AG10803 (cell line): Measurements from ENCODE around the gene OR5M11.

Source experiments
- DNase-seq: peaks from one replicate; pipeline ENCODE4 v3.0.0; 2010; ENCODE audit warnings: low read depth
- H3K4me3 ChIP-seq: 2 replicates; pipeline ENCODE4 v1.5.1; 2011; ENCODE audit warnings: mild to moderate bottlenecking, low read length, control low read depth
- TF ChIP-seq, protein P1 (sequence below): conservative IDR thresholded peaks from 2 replicates; pipeline ENCODE4 v1.5.1; 2011; ENCODE audit warnings: mild to moderate bottlenecking, low read length, control low read depth, inconsistent platforms

OR5M11 gene

GRCh38 chr11:56531856-56532255 is 11.2 kb downstream of the OR5M11 start:
- no peak for DNase-seq
- TF ChIP-seq, protein P1, sequence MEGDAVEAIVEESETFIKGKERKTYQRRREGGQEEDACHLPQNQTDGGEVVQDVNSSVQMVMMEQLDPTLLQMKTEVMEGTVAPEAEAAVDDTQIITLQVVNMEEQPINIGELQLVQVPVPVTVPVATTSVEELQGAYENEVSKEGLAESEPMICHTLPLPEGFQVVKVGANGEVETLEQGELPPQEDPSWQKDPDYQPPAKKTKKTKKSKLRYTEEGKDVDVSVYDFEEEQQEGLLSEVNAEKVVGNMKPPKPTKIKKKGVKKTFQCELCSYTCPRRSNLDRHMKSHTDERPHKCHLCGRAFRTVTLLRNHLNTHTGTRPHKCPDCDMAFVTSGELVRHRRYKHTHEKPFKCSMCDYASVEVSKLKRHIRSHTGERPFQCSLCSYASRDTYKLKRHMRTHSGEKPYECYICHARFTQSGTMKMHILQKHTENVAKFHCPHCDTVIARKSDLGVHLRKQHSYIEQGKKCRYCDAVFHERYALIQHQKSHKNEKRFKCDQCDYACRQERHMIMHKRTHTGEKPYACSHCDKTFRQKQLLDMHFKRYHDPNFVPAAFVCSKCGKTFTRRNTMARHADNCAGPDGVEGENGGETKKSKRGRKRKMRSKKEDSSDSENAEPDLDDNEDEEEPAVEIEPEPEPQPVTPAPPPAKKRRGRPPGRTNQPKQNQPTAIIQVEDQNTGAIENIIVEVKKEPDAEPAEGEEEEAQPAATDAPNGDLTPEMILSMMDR, result no peak
- H3K4me3 ChIP-seq, result no peak overlapping the region

GRCh38 chr11:56522008-56522407 is 21.0 kb downstream of the OR5M11 start:
- no peak overlapping the region for H3K4me3 ChIP-seq
- TF ChIP-seq, protein P1, result no peak
- DNase-seq, result no peak

DNA sequence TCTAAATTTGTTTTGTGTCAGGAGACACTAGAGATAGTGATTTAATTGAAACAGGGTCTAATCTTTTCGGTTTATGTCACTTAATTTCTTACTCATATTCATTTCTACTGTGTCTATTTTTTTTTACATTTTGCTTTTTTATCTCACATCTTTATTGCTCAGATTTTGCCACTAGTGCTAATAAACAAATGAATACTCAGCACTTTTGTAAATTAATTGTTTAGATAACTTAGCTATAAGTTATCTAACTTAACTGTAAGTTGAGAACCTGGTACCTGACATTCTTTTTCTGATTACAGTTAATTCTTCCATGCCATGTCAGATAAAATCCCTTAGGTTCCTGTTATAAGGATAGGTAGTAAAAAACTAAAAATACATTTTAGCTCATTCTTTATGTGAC is 29.8 kb downstream of the OR5M11 start:
- H3K4me3 ChIP-seq, result no peak overlapping the region
- TF ChIP-seq, protein P1, result no peak

DNA sequence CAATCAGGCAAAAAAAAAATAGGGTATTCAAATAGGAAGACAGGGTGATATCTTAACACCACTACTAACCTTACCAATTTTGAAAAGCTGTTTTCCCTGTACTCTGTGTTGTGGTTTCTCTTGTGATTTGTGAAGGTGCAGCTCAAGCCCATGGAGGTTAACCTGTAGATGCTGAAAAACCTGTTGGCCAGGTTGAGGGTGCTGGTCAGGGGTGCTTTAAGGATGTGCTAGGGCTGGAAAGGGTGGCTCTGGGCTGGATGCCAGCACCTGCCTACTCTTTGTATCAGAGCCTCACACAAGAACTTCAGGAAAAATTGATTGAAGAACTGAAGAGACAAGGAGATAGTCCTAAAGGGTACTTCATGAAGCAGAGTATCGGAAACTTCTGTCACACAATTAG is 33.6 kb downstream of the OR5M11 start:
- no peak for DNase-seq
- H3K4me3 ChIP-seq, result no peak overlapping the region
- TF ChIP-seq, protein P1, result no peak

More for the DNA sequence above, 29.8 kb downstream of the OR5M11 start:
- DNase-seq, result no peak

GRCh38 chr11:56497010-56497409 is 46.0 kb downstream of the OR5M11 start:
- no peak overlapping the region for H3K4me3 ChIP-seq
- no peak for DNase-seq
- TF ChIP-seq, protein P1, result no peak

- no peak overlapping the region for H3K4me3 ChIP-seq
- DNase-seq, result no peak
- TF ChIP-seq, protein P1, result no peak
These were observed 47.9 kb downstream of the OR5M11 start for GRCh38 chr11:56495117-56495516.
